ENCODE results near the gene IFNL1.
"Not testable (repeated sequence)": the region's sequence is repeated elsewhere in the genome, so short reads cannot be mapped to it uniquely, and the experiment has no call there.

DNA sequence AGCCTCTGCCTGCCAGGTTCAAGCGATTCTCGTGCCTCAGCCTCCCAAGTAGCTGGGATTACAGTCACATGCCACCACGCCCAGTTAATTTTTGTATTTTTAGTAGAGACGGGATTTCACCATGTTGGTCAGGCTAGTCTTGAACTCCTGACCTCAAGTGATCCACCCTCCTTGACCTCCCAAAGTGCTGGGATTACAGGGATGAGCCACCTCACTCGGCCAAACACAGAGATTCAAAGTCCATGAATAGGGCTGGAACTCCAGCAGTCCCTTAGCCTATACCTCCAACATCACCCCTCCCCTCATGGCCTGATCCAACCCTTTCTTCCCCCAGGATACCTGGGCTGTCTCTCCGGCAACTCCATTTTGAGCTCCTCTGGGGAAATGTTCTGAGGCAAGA is 36.5 kb downstream of the IFNL1 start:
- TF ChIP-seq, protein P1, sequence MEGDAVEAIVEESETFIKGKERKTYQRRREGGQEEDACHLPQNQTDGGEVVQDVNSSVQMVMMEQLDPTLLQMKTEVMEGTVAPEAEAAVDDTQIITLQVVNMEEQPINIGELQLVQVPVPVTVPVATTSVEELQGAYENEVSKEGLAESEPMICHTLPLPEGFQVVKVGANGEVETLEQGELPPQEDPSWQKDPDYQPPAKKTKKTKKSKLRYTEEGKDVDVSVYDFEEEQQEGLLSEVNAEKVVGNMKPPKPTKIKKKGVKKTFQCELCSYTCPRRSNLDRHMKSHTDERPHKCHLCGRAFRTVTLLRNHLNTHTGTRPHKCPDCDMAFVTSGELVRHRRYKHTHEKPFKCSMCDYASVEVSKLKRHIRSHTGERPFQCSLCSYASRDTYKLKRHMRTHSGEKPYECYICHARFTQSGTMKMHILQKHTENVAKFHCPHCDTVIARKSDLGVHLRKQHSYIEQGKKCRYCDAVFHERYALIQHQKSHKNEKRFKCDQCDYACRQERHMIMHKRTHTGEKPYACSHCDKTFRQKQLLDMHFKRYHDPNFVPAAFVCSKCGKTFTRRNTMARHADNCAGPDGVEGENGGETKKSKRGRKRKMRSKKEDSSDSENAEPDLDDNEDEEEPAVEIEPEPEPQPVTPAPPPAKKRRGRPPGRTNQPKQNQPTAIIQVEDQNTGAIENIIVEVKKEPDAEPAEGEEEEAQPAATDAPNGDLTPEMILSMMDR (conservative IDR thresholded peaks at IDR 0.05), result not testable (repeated sequence)
- TF ChIP-seq ZFX (IDR thresholded peaks at IDR 0.05), result not testable (repeated sequence)
